Endodermal cell (in vitro differentiated cells): ENCODE measurements around the gene DYNC1I1. TPM values are rescaled to one million over a fixed set of nuclear protein-coding genes. Genes with fewer than 3 reads are reported as not detected.

ENCODE experiments used
- DNase-seq: peaks from one replicate; pipeline ENCODE4 v3.0.0-alpha.2; 2017
- H3K27ac ChIP-seq: 2 replicates; pipeline ENCODE4 v1.5.1; 2013; ENCODE audit warnings: mild to moderate bottlenecking, low read depth, low read length, moderate library complexity
- H3K27me3 ChIP-seq: 2 replicates; pipeline ENCODE4 v1.6.1; 2013; ENCODE audit warnings: mild to moderate bottlenecking, low read length, moderate library complexity; ENCODE audit not compliant: insufficient read depth, control insufficient read depth, poor library complexity, severe bottlenecking
- H3K36me3 ChIP-seq: 2 replicates; pipeline ENCODE4 v1.7.0; 2013; ENCODE audit warnings: mild to moderate bottlenecking, low read length, moderate library complexity; ENCODE audit not compliant: control insufficient read depth, insufficient read depth
- H3K4me1 ChIP-seq: one replicate; pipeline ENCODE4 v1.7.0; 2013; ENCODE audit warnings: low read length; ENCODE audit not compliant: control insufficient read depth, insufficient read depth
- H3K4me3 ChIP-seq: 2 replicates; pipeline ENCODE4 v1.5.1; 2013; ENCODE audit warnings: mild to moderate bottlenecking, low read length, moderate library complexity
- H3K9ac ChIP-seq: 2 replicates; pipeline ENCODE4 v1.6.1; 2013; ENCODE audit warnings: mild to moderate bottlenecking, low read length, moderate library complexity; ENCODE audit not compliant: poor library complexity, severe bottlenecking; ENCODE audit errors: extremely low read depth
- H3K9me3 ChIP-seq: 2 replicates; pipeline ENCODE4 v1.6.1; 2013; ENCODE audit warnings: mild to moderate bottlenecking, low read length, moderate library complexity; ENCODE audit not compliant: control insufficient read depth
- H3K27ac Mint-ChIP-seq: 2 replicates; pipeline ENCODE4 v1.8.0; 2020; ENCODE audit warnings: mixed read lengths
- H3K27me3 Mint-ChIP-seq: 2 replicates; pipeline ENCODE4 v1.8.0; 2021; ENCODE audit warnings: mild to moderate bottlenecking, mixed read lengths; ENCODE audit not compliant: insufficient read depth
- H3K36me3 Mint-ChIP-seq: 2 replicates; pipeline ENCODE4 v1.8.0; 2020; ENCODE audit warnings: low read depth, mixed read lengths
- H3K4me1 Mint-ChIP-seq: 2 replicates; pipeline ENCODE4 v1.8.0; 2020; ENCODE audit warnings: mixed read lengths
- H3K4me3 Mint-ChIP-seq: 2 replicates; pipeline ENCODE4 v1.8.0; 2020; ENCODE audit warnings: mild to moderate bottlenecking, moderate library complexity, mixed read lengths
- H3K9me3 Mint-ChIP-seq: 2 replicates; pipeline ENCODE4 v1.8.0; 2020; ENCODE audit warnings: mild to moderate bottlenecking, mixed read lengths
- WGBS, 2 experiments: methylation state at CpG; one replicate each; pipeline versions ENCODE4 v1.1.5 to v1.1.7; 2013; ENCODE audit warnings: missing lambda C conversion rate in 2 of 2, mixed read lengths in 1 of 2; ENCODE audit not compliant: insufficient coverage in 1 of 2, insufficient read length in 1 of 2; 5-methylcytosine and 5-hydroxymethylcytosine counted together
- total RNA-seq, 2 donors: library from RNA; stranded (reverse); fragmentation: NEBNext Ultra II Directional in 1 of 2; extraction: Animal tissue kit (Norgen Biotek cat#: 25700) in 1 of 2; gene quantifications; 2 replicates in 1 of 2; 3 replicates in 1 of 2; pipeline ENCODE4 v1.2.1, GENCODE V29; 2021
- TF ChIP-seq, protein P1 (sequence below): fragments of 200-600 bp; sonication (generic); conservative IDR thresholded peaks from 2 replicates; pipeline ENCODE4 v1.5.0; 2021; ENCODE audit warnings: antibody characterized with exemption, mild to moderate bottlenecking

Gene DYNC1I1
- total RNA-seq, 2 donors from 2014 or later, result 6.5 to 7.2 TPM

DNA sequence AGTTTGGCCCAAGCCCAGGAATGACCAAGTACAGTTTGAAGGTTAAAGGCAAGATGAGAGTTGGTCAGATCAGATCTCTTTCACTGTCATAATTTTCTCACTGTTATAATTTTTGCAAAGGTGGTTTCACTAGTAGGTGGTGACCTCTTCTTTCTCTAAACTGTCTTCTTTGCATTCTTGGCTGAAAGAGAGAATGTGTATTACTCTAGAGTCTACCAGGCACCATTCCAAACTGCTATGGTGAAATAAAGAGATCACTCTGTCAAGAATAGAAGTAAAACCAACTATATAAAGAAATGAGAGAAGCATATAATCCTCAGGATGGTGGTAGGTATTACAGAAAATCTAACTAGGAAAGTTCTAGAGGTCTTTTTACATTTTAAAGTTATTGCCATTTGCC, 72.7 kb downstream of the DYNC1I1 start:
- no peak for DNase-seq
- Histone ChIP-seq H3K27me3 (no peaks in the 10 kb centered on the region), H3K4me1 (peaks cover 20% of the 10 kb centered on the region), H3K4me3 (no peak overlapping the region), H3K27ac (no peak overlapping the region), H3K9ac (no peak overlapping the region), H3K9me3 (peaks cover 11% of the 10 kb centered on the region), H3K36me3 (peaks cover 8% of the 10 kb centered on the region)
- Mint-ChIP-seq H3K4me1 (peaks cover 44% of the 10 kb centered on the region), H3K36me3 (peaks cover 4% of the 10 kb centered on the region), H3K9me3 (peaks cover 5% of the 10 kb centered on the region), H3K4me3 (no peak overlapping the region), H3K27me3 (no peaks in the 10 kb centered on the region), H3K27ac (no peak overlapping the region)
- TF ChIP-seq, protein P1, sequence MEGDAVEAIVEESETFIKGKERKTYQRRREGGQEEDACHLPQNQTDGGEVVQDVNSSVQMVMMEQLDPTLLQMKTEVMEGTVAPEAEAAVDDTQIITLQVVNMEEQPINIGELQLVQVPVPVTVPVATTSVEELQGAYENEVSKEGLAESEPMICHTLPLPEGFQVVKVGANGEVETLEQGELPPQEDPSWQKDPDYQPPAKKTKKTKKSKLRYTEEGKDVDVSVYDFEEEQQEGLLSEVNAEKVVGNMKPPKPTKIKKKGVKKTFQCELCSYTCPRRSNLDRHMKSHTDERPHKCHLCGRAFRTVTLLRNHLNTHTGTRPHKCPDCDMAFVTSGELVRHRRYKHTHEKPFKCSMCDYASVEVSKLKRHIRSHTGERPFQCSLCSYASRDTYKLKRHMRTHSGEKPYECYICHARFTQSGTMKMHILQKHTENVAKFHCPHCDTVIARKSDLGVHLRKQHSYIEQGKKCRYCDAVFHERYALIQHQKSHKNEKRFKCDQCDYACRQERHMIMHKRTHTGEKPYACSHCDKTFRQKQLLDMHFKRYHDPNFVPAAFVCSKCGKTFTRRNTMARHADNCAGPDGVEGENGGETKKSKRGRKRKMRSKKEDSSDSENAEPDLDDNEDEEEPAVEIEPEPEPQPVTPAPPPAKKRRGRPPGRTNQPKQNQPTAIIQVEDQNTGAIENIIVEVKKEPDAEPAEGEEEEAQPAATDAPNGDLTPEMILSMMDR, result no peak

DNA sequence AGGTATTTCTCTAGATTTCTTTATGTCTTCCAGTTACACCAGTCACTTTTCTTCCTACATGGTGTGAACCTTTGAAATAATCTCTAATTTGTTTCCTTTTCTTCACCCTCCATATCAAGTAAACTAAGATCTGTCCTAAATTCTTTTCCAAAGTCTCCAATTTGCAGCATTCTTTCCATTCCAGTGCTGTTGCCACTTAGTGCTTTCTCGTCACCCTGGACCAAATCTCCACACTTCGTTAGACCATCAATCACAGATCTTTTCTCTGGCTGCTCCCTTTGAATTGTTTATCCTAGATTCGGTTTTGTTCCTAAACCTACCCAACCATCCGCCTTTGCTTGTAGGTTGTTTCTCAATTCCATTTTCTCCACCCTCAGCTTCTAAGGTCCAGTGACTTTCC, 74.7 kb downstream of the DYNC1I1 start:
- no peaks in the 10 kb centered on the region for H3K9me3 Mint-ChIP-seq
- WGBS, 2 experiments, result 48 to 50% methylated on average over 3 to 4 of the region's 4 CpGs
- no peak overlapping the region for H3K9ac ChIP-seq

DNA sequence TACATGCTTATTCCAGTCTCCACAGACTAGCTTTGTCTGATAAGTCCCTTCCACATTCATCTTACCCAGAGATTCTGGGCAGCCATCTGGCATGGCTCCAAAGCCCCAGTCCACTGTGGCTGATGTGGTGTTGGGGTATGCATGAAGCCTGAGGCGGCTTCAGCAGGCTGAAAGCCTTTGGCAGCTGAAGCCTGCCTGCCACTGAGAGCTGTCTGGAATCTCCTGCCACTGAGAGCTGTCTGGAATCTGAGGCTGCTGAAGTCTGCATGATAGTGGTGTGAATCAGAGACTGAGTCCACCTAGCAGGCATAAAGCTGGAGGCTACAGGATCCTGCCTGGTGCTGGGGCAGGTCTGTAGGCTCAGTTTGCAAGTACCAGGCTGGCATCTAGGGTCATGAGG, 87.1 kb downstream of the DYNC1I1 start:
- Mint-ChIP-seq H3K36me3 (no peaks in the 10 kb centered on the region), H3K27ac (no peak overlapping the region), H3K4me3 (no peak overlapping the region), H3K4me1 (peaks cover 8% of the 10 kb centered on the region), H3K27me3 (no peaks in the 10 kb centered on the region), H3K9me3 (no peaks in the 10 kb centered on the region)
- Histone ChIP-seq H3K4me1 (peaks cover 8% of the 10 kb centered on the region), H3K36me3 (no peaks in the 10 kb centered on the region), H3K9ac (no peak overlapping the region), H3K27me3 (no peaks in the 10 kb centered on the region), H3K9me3 (no peaks in the 10 kb centered on the region), H3K4me3 (no peak overlapping the region), H3K27ac (no peak overlapping the region)
- 95% methylated on average over 1 of the region's 1 CpG; no CpG with 5 or more reads in 1 of the 2 experiments for WGBS, 2 experiments
- DNase-seq, result peak; percentile 59
- TF ChIP-seq, protein P1, result no peak

More for the DNA sequence above, 74.7 kb downstream of the DYNC1I1 start:
- DNase-seq, result no peak
- Histone ChIP-seq H3K36me3 (peaks cover 8% of the 10 kb centered on the region), H3K27ac (no peak overlapping the region), H3K27me3 (no peaks in the 10 kb centered on the region), H3K4me3 (peak overlapping the region; percentile 31), H3K9me3 (peaks cover 4% of the 10 kb centered on the region), H3K4me1 (peaks cover 7% of the 10 kb centered on the region)
- Mint-ChIP-seq H3K4me3 (no peak overlapping the region), H3K27me3 (no peaks in the 10 kb centered on the region), H3K27ac (peak overlapping the region; percentile 10), H3K36me3 (no peaks in the 10 kb centered on the region), H3K4me1 (peaks cover 30% of the 10 kb centered on the region)
- TF ChIP-seq, protein P1, result no peak
